ENCODE measurements around the gene HSPBAP1.
"Not testable (repeated sequence)": the region's sequence is repeated elsewhere in the genome, so short reads cannot be mapped to it uniquely, and the experiment has no call there.

Gene HSPBAP1

GRCh38 chr3:122784436-122784835 lies 9.2 kb downstream of the HSPBAP1 start:
- no peak for DNase-seq

- DNase-seq, result no peak
Observed at GRCh38 chr3:122782804-122783203, 10.8 kb downstream of the HSPBAP1 start.

- no peak for DNase-seq
Observed at GRCh38 chr3:122777563-122777962, 16.1 kb downstream of the HSPBAP1 start.

- DNase-seq, result no peak
Observed at GRCh38 chr3:122776675-122777468, 16.8 kb downstream of the HSPBAP1 start.

- DNase-seq, result peak; percentile 54
Observed at GRCh38 chr3:122774564-122774963, 19.1 kb downstream of the HSPBAP1 start.

- no peak for DNase-seq
Observed at GRCh38 chr3:122773944-122774509, 19.6 kb downstream of the HSPBAP1 start.

- DNase-seq, result no peak
Observed at GRCh38 chr3:122772827-122773226, 20.8 kb downstream of the HSPBAP1 start.

GRCh38 chr3:122770521-122771202 lies 23.0 kb downstream of the HSPBAP1 start:
- DNase-seq, result no peak

- peak; percentile 37 for DNase-seq
Observed at GRCh38 chr3:122767540-122768372, 25.9 kb downstream of the HSPBAP1 start.

GRCh38 chr3:122766430-122766829 lies 27.2 kb downstream of the HSPBAP1 start:
- DNase-seq, result no peak

- no peak for DNase-seq
Observed at GRCh38 chr3:122760453-122761271, 33.0 kb downstream of the HSPBAP1 start.

- DNase-seq, result peak; percentile 24
Observed at GRCh38 chr3:122758877-122759560, 34.6 kb downstream of the HSPBAP1 start.

GRCh38 chr3:122755491-122755890 lies 38.1 kb downstream of the HSPBAP1 start:
- no peak for DNase-seq

GRCh38 chr3:122754929-122755328 lies 38.7 kb downstream of the HSPBAP1 start:
- peak; percentile 82 for DNase-seq

- no peak for DNase-seq
Observed at GRCh38 chr3:122748347-122748746, 45.3 kb downstream of the HSPBAP1 start.

GRCh38 chr3:122747295-122747694 lies 46.3 kb downstream of the HSPBAP1 start:
- not testable (repeated sequence) for DNase-seq

GRCh38 chr3:122745369-122746021 lies 48.1 kb downstream of the HSPBAP1 start:
- DNase-seq, result no peak

GRCh38 chr3:122743581-122744120 lies 50.0 kb downstream of the HSPBAP1 start:
- DNase-seq, result no peak

- DNase-seq, result no peak
Observed at GRCh38 chr3:122742234-122742633, 51.4 kb downstream of the HSPBAP1 start.

GRCh38 chr3:122739172-122739571 lies 54.5 kb downstream of the HSPBAP1 start:
- no peak for DNase-seq
